Kidney capillary endothelial cell (primary cell): ENCODE data around the gene SLC16A10.
"Not testable (repeated sequence)": the region's sequence is repeated elsewhere in the genome, so short reads cannot be mapped to it uniquely, and the experiment has no call there.

Experiments
- DNase-seq: peaks from one replicate; pipeline ENCODE4 v3.0.0-alpha.2; 2018; ENCODE audit warnings: low spot score

The SLC16A10 gene

GRCh38 chr6:111220383-111221031, 133.2 kb downstream of the SLC16A10 start:
- DNase-seq = no peak

GRCh38 chr6:111221804-111222203, 134.5 kb downstream of the SLC16A10 start:
- no peak for DNase-seq

GRCh38 chr6:111222341-111222740, 135.0 kb downstream of the SLC16A10 start:
- no peak for DNase-seq

- DNase-seq = no peak
Measured at GRCh38 chr6:111228094-111228493, 140.8 kb downstream of the SLC16A10 start.

GRCh38 chr6:111230351-111231089, 143.2 kb downstream of the SLC16A10 start:
- no peak for DNase-seq

GRCh38 chr6:111231090-111231459, 143.8 kb downstream of the SLC16A10 start:
- DNase-seq = no peak

GRCh38 chr6:111237852-111238251, 150.5 kb downstream of the SLC16A10 start:
- DNase-seq = no peak

- DNase-seq = peak; percentile 31
Measured at GRCh38 chr6:111238464-111239119, 151.3 kb downstream of the SLC16A10 start.

- DNase-seq = no peak
Measured at GRCh38 chr6:111239461-111239860, 152.2 kb downstream of the SLC16A10 start.

- DNase-seq = no peak
Measured at GRCh38 chr6:111242452-111242851, 155.1 kb downstream of the SLC16A10 start.

GRCh38 chr6:111243095-111243494, 155.8 kb downstream of the SLC16A10 start:
- no peak for DNase-seq

- DNase-seq = no peak
Measured at GRCh38 chr6:111248789-111249188, 161.5 kb downstream of the SLC16A10 start.

GRCh38 chr6:111250791-111251354, 163.6 kb downstream of the SLC16A10 start:
- DNase-seq = no peak

GRCh38 chr6:111252726-111253125, 165.4 kb downstream of the SLC16A10 start:
- DNase-seq = no peak

- no peak for DNase-seq
Measured at GRCh38 chr6:111254004-111254778, 166.9 kb downstream of the SLC16A10 start.

- DNase-seq = no peak
Measured at GRCh38 chr6:111254779-111255166, 167.5 kb downstream of the SLC16A10 start.

GRCh38 chr6:111255838-111256237, 168.5 kb downstream of the SLC16A10 start:
- DNase-seq = not testable (repeated sequence)

GRCh38 chr6:111256646-111257045, 169.3 kb downstream of the SLC16A10 start:
- DNase-seq = no peak

GRCh38 chr6:111258010-111258409, 170.7 kb downstream of the SLC16A10 start:
- no peak for DNase-seq

GRCh38 chr6:111258615-111259088, 171.3 kb downstream of the SLC16A10 start:
- no peak for DNase-seq

- DNase-seq = peak; percentile 95
Measured at GRCh38 chr6:111259089-111259831, 172.0 kb downstream of the SLC16A10 start.
